Central memory CD4-positive, alpha-beta T cell (primary cell): Measurements from ENCODE around the gene OBI1.

ENCODE experiments used
- DNase-seq: peaks from one replicate; pipeline ENCODE4 v3.0.0; 2022

The OBI1 gene

GRCh38 chr13:78602561-78603239, 56.3 kb downstream of the OBI1 start:
- no peak for DNase-seq

- DNase-seq, result no peak
Measured at GRCh38 chr13:78601874-78602560, 56.9 kb downstream of the OBI1 start.

GRCh38 chr13:78601124-78601873, 57.7 kb downstream of the OBI1 start:
- no peak for DNase-seq

GRCh38 chr13:78600280-78600883, 58.6 kb downstream of the OBI1 start:
- no peak for DNase-seq

- no peak for DNase-seq
Measured at GRCh38 chr13:78599645-78600279, 59.2 kb downstream of the OBI1 start.

- DNase-seq, result no peak
Measured at GRCh38 chr13:78598966-78599644, 59.9 kb downstream of the OBI1 start.

GRCh38 chr13:78598116-78598781, 60.7 kb downstream of the OBI1 start:
- DNase-seq, result no peak

- no peak for DNase-seq
Measured at GRCh38 chr13:78597602-78597932, 61.4 kb downstream of the OBI1 start.

- DNase-seq, result no peak
Measured at GRCh38 chr13:78596736-78597601, 62.0 kb downstream of the OBI1 start.

- DNase-seq, result no peak
Measured at GRCh38 chr13:78596399-78596735, 62.6 kb downstream of the OBI1 start.

GRCh38 chr13:78595495-78596398, 63.2 kb downstream of the OBI1 start:
- DNase-seq, result no peak

- DNase-seq, result no peak
Measured at GRCh38 chr13:78594456-78594975, 64.4 kb downstream of the OBI1 start.

- no peak for DNase-seq
Measured at GRCh38 chr13:78593652-78594455, 65.1 kb downstream of the OBI1 start.

GRCh38 chr13:78593129-78593528, 65.8 kb downstream of the OBI1 start:
- DNase-seq, result no peak

GRCh38 chr13:78592584-78592983, 66.4 kb downstream of the OBI1 start:
- DNase-seq, result no peak

- DNase-seq, result no peak
Measured at GRCh38 chr13:78589206-78589605, 69.7 kb downstream of the OBI1 start.

GRCh38 chr13:78587395-78587794, 71.6 kb downstream of the OBI1 start:
- DNase-seq, result no peak

GRCh38 chr13:78586706-78587105, 72.2 kb downstream of the OBI1 start:
- no peak for DNase-seq

GRCh38 chr13:78576261-78576660, 82.7 kb downstream of the OBI1 start:
- DNase-seq, result no peak
